Kidney glomerular epithelial cell (primary cell): ENCODE data around the gene SEMA4A.
"Not testable (repeated sequence)": the region's sequence is repeated elsewhere in the genome, so short reads cannot be mapped to it uniquely, and the experiment has no call there.

Experiments
- DNase-seq: peaks from one replicate; lab custom pipeline; 2025; lab: John Stamatoyannopoulos, UW

The SEMA4A gene

DNA sequence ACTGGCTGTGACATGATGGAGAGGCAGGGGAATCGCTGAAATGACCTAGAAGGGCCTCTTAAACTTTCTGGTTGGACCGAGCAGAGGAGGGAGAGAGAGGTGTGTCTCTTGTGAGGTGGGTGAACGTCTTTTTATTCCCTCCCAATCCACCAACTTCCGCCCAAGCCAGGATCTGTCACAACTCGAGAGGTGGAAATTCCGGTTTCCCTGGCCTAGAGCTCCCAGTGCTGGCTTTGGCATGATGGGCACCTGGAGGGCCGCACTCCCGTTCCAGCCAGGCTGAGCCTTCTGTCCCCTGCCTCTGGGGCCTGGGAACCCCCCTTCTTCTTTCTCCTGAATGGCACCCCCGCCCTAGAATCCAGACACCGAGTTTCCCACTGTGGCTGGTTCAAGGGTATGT lies at the start of gene SEMA4A:
Gene SEMA4A (plus strand): TSS at position 224 of the 400 bp plus-strand sequence. CDS start 994 bp downstream, outside the sequence.
- no peak for DNase-seq

DNA sequence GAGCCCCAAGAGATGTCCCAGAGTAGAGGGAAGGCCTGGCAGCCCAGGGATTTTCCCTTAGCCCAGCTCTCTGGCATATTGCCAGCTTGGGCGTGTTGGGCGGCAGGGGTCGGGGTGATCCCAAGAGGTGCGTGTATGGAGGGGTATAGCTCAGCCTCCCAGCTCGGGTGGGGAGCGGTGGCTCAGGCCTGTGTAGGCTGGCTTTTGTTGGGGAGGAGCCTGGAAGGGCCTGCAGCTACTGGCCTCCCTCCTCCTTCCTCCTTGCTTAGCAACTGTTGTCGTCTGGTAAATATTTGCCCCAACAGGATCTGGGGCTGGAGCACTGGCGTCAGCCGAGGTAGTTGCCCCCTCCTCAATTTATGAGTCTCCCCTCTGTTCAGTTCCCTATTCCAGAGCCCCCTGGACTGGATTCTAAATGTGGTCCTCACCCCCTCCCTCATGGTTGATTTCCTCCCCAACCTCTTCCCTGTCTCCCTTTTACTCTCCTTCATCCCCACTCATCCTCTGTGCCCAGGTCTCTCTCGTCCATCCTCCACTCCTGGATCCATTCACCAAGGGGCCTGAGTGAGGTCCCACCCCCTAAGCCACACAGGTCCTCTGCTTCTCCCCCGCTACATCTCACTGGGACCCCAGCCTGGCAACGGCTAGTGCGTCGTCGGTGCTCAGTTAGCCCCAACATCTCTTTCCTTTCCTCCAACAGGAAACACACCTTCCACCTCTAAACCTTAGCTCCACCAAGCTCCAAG lies 49.1 kb upstream of the SEMA4A start:
- peak; percentile 51 for DNase-seq

- DNase-seq = no peak
Measured at GRCh38 chr1:156104861-156105832, 48.2 kb upstream of the SEMA4A start.

GRCh38 chr1:156106624-156107488 lies 46.5 kb upstream of the SEMA4A start:
- peak; percentile 23 for DNase-seq

DNA sequence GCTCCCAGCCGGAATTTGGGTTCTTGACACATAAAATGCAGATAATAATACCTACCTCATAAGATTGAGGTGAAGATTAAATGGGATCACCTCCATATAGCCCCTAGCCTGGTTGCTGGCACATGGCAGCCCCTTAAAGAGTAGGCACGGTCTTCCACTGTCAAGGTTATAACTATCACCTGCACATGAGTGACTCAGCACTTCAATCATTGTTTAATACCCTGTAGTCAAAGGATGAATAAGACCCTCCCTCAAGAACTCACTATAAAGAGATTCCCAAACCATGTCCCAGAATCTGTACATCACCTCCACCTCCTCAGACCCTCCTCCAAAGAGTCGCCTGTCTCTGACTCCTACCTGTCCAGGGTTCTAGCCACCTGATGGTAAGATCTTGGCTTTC lies 45.3 kb upstream of the SEMA4A start:
- no peak for DNase-seq

- no peak for DNase-seq
Measured at GRCh38 chr1:156108664-156109241, 44.6 kb upstream of the SEMA4A start.

- no peak for DNase-seq
Measured at GRCh38 chr1:156110252-156110651, 43.1 kb upstream of the SEMA4A start.

GRCh38 chr1:156111355-156111962 lies 41.9 kb upstream of the SEMA4A start:
- peak; percentile 16 for DNase-seq

GRCh38 chr1:156112276-156113137 lies 40.9 kb upstream of the SEMA4A start:
- DNase-seq = no peak

DNA sequence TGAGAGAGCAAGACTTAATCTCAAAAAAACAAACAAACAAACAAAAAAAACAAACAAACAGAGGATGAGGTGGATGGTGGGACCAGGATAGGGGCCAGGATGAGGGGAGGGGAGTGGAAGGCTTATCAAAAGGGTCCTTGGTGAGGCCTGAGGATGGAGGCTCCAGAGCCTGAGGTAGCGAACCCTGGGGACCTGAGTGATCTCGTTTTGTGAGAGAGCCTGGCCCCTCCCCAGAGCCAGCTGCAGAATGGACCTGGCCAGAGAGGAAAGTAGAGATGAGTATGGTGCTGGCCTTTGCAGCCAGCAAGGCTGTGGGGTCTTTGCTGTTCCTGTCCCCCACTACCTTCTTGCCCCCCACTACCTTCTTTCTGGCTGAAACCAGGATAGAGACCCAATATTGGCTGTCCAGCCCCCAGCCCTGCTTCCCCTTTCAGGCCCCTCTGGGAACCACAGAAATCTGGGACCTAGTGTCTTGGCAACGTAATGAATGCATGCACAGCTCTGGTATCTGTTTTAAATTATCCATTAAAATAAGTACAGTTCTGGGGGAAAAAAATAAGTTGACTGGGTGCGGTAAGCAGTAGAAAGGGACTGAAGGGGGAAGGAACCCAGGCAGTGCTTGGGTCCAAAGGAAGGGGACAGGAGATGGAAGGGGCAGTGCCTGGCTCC lies 40.0 kb upstream of the SEMA4A start:
- DNase-seq = no peak

DNA sequence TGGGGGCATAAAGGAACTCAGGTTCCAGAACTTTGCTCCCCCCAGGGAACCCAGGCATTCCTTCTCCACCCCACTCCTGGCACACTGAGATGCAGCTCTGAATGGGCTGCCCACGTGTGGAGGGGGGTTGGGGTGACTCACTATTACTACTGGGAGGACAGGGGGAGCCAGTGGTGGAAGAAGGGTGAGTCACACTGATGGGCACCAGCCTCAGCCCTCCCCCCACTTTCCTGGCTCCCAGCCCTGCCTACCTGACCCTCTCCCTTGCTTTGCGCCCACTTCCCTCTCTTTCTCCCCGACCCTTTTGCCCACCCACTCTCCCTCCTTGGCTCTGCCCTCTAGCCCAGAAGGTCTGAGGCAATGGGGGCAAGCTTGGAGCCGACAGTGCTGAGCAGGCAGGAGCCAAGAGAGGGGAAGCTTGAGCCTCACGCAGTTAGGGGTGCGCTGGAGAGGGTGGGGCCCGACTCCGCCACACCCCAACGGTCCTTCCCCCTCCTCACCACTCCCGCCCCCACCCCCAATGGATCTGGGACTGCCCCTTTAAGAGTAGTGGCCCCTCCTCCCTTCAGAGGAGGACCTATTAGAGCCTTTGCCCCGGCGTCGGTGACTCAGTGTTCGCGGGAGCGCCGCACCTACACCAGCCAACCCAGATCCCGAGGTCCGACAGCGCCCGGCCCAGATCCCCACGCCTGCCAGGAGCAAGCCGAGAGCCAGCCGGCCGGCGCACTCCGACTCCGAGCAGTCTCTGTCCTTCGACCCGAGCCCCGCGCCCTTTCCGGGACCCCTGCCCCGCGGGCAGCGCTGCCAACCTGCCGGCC lies 39.1 kb upstream of the SEMA4A start, which contains the start of gene LMNA:
Gene LMNA (plus strand): TSS at position 611 of the 818 bp plus-strand sequence. CDS start 208 bp downstream, outside the sequence.
- DNase-seq = peak; percentile 97

GRCh38 chr1:156114919-156115513 lies 38.4 kb upstream of the SEMA4A start:
- no peak for DNase-seq

- peak; percentile 75 for DNase-seq
Measured at GRCh38 chr1:156115514-156116374, 37.6 kb upstream of the SEMA4A start.

DNA sequence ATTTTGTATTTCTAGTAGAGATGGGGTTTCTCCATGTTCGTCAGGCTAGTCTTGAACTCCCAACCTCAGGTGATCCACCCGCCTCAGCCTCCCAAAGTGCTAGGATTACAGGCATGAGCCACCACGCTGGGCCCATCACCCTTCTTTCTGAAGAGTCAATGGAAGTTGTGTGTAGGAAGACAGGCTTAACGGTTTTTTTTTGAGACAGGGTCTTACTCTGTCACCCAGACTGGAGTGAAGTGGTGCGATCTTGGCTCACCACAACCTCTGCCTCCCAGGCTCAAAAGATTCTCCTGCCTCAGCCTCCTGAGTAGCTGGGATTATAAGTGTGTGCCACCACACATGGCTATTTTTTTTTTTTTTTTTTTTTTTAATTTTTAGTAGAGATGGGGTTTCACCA lies 36.7 kb upstream of the SEMA4A start:
- DNase-seq = not testable (repeated sequence)

- no peak for DNase-seq
Measured at GRCh38 chr1:156117414-156118176, 35.8 kb upstream of the SEMA4A start.

DNA sequence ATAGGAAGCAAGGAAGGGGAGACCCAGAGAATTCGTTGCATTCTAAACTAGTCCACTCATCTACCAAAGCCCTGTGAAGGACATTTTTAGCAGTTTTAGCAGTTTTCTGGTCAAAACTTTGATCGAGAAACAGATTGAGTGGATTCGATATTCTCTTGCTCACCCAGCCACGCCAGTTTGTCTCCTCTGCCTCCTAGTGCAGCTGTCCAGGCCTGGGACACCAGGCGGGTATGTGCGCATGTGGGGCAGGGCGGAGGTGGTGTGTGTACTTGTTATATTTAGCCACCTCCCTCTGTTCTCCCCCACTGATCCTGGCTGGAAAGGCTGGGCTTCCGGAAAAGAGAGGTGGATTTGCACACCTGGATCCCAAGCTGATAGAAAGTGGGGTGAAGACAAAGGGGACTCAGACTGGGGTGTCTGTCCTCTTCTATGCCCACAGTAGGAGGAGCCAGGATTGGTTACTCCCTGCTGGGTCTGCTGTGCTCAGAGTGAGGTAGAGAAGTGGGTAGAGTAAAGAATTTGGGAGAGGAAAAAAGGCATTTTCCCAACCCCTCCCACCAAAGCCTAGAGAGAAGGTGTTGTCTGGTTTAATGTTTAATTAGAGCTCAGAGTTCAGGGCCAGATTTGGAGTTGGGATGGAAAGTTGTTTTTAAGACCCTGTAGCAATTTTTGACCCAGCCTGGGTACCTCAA lies 35.1 kb upstream of the SEMA4A start:
- no peak for DNase-seq
